Prostate gland (tissue), 2 donors: ENCODE measurements around the gene RGS7.

Experiments
- POLR2A ChIP-seq: fragments of 450-650 bp; IDR thresholded peaks from one replicate; pipeline ENCODE4 v1.6.1; 2016; ENCODE audit warnings: antibody characterized with exemption, mild to moderate bottlenecking
- POLR2AphosphoS5 ChIP-seq: sonication (generic); formaldehyde crosslinking; IDR thresholded peaks from one replicate; pipeline ENCODE4 v1.6.1; 2017; ENCODE audit warnings: antibody characterized with exemption
- TF ChIP-seq, protein P1 (sequence below), 4 experiments: fragments of 200-600 bp in 2 of 4; fragments of 450-650 bp in 2 of 4; sonication (generic) in 2 of 4; IDR thresholded peaks; 1 replicate in 3 of 4; 2 replicates in 1 of 4; pipeline ENCODE4 v1.5.1; 2016 to 2019; ENCODE audit warnings: antibody characterized with exemption in 4 of 4, mild to moderate bottlenecking in 2 of 4, moderate library complexity in 2 of 4

DNA sequence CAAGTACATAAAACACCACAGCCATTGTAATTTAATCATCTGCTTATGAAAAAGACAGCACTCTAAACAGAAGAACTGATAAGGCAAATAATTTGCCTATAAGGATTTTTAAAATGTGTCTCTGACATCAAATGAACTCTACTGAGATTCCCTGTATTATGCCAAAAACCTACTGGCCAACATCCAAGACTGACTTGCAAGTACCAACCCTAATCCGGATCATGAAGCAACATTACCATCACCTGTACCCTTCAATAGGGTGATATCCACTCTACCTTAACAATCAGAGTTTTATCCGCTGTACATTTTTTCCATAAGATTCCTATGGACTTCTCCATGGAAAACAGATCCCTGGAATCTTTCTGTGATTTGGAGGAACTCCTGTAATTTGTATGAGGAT, 4.6 kb downstream of the RGS7 start:
- TF ChIP-seq POLR2A, result no peak
- TF ChIP-seq, protein P1, sequence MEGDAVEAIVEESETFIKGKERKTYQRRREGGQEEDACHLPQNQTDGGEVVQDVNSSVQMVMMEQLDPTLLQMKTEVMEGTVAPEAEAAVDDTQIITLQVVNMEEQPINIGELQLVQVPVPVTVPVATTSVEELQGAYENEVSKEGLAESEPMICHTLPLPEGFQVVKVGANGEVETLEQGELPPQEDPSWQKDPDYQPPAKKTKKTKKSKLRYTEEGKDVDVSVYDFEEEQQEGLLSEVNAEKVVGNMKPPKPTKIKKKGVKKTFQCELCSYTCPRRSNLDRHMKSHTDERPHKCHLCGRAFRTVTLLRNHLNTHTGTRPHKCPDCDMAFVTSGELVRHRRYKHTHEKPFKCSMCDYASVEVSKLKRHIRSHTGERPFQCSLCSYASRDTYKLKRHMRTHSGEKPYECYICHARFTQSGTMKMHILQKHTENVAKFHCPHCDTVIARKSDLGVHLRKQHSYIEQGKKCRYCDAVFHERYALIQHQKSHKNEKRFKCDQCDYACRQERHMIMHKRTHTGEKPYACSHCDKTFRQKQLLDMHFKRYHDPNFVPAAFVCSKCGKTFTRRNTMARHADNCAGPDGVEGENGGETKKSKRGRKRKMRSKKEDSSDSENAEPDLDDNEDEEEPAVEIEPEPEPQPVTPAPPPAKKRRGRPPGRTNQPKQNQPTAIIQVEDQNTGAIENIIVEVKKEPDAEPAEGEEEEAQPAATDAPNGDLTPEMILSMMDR (IDR thresholded peaks at IDR 0.05), result no peak
- no peak for TF ChIP-seq POLR2AphosphoS5
